Thoracic aorta (tissue), 2 donors: ENCODE results near the gene BARX2. TPM values are rescaled to one million over a fixed set of nuclear protein-coding genes. Genes with fewer than 3 reads are reported as not detected.

Source experiments
- ATAC-seq: fragments of 150-250 bp; one replicate; pipeline ENCODE4 v1.8.0; 2017; ENCODE audit warnings: low read depth; ENCODE audit not compliant: insufficient number of reproducible peaks, low FRiP score
- DNase-seq: peaks from one replicate; pipeline ENCODE4 v3.0.0-alpha.2; 2020; ENCODE audit warnings: low spot score
- H3K27ac ChIP-seq, 2 donors: fragments of 200-600 bp; sonication (generic); 1 replicate in 1 of 2; 2 replicates in 1 of 2; pipeline ENCODE4 v1.5.1; 2016; ENCODE audit warnings: mild to moderate bottlenecking in 2 of 2, moderate library complexity in 2 of 2
- H3K27me3 ChIP-seq: fragments of 200-600 bp; sonication (generic); replicated peaks from 2 replicates; pipeline ENCODE4 v1.6.0; 2016; ENCODE audit warnings: mild to moderate bottlenecking; ENCODE audit not compliant: insufficient read depth
- H3K36me3 ChIP-seq: fragments of 200-600 bp; sonication (generic); one replicate; pipeline ENCODE4 v1.5.1; 2016
- H3K4me1 ChIP-seq, 2 donors: fragments of 200-600 bp; sonication (generic); 1 replicate in 1 of 2; 2 replicates in 1 of 2; pipeline versions ENCODE4 v1.5.1 to v1.6.0; 2016; ENCODE audit warnings: low read depth in 2 of 2, mild to moderate bottlenecking in 1 of 2; ENCODE audit not compliant: control insufficient read depth in 1 of 2
- H3K4me3 ChIP-seq: fragments of 200-600 bp; sonication (generic); 2 replicates; pipeline ENCODE4 v1.5.1; 2016; ENCODE audit warnings: mild to moderate bottlenecking
- H3K9me3 ChIP-seq: fragments of 200-600 bp; sonication (generic); 2 replicates; pipeline ENCODE4 v1.5.1; 2016
- total RNA-seq, 2 donors: library from RNA; depleted of rRNA; stranded (reverse); fragments of >200 nt; gene quantifications; one replicate each; pipeline versions ENCODE4 v1.1.0 to v1.2.3, GENCODE V29; 2016
- TF ChIP-seq, protein P1 (sequence below): fragments of 200-600 bp; sonication (generic); IDR thresholded peaks from one replicate; pipeline ENCODE4 v1.5.1; 2019; ENCODE audit warnings: antibody characterized with exemption

Gene BARX2
- total RNA-seq, 2 donors from 2014 or later = not detected

DNA sequence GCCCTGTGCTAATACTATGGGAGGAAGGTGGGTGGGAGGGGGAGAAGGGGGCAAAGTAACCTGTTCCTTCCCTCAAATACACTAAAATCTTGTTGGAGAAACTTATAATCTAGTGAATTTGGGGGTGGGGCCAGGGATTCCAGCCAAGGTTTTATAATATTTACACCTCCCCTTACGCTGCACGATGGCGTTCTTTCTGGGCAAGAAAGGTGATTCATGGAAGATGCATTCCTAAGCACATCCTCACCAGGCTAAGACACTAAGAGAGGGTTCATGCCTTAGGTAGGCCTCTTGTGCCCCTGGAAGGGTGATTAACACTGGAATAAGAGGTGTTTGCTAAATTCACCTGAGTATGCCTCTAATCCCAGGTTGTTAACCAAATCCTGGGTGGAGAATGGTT is 82.6 kb downstream of the BARX2 start:
- Histone ChIP-seq H3K36me3 (no peaks in the 10 kb centered on the region), H3K4me1 (no peaks in the 10 kb centered on the region), H3K9me3 (no peaks in the 10 kb centered on the region), H3K27me3 (no peaks in the 10 kb centered on the region), H3K27ac (no peak overlapping the region), H3K4me3 (no peak overlapping the region)
- no peak for DNase-seq
- TF ChIP-seq, protein P1, sequence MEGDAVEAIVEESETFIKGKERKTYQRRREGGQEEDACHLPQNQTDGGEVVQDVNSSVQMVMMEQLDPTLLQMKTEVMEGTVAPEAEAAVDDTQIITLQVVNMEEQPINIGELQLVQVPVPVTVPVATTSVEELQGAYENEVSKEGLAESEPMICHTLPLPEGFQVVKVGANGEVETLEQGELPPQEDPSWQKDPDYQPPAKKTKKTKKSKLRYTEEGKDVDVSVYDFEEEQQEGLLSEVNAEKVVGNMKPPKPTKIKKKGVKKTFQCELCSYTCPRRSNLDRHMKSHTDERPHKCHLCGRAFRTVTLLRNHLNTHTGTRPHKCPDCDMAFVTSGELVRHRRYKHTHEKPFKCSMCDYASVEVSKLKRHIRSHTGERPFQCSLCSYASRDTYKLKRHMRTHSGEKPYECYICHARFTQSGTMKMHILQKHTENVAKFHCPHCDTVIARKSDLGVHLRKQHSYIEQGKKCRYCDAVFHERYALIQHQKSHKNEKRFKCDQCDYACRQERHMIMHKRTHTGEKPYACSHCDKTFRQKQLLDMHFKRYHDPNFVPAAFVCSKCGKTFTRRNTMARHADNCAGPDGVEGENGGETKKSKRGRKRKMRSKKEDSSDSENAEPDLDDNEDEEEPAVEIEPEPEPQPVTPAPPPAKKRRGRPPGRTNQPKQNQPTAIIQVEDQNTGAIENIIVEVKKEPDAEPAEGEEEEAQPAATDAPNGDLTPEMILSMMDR = no peak
- ATAC-seq = no peak

GRCh38 chr11:129458756-129459535 is 83.3 kb downstream of the BARX2 start:
- DNase-seq (no peak), ATAC-seq (no peak)
- Histone ChIP-seq H3K36me3 (no peaks in the 10 kb centered on the region), H3K27ac (no peak overlapping the region), H3K4me1 (no peaks in the 10 kb centered on the region), H3K4me3 (no peak overlapping the region), H3K27me3 (no peaks in the 10 kb centered on the region), H3K9me3 (no peaks in the 10 kb centered on the region)
- TF ChIP-seq, protein P1 = no peak

- TF ChIP-seq, protein P1 = no peak
- Histone ChIP-seq H3K27ac (no peak overlapping the region), H3K36me3 (no peaks in the 10 kb centered on the region), H3K4me1 (no peaks in the 10 kb centered on the region), H3K27me3 (no peaks in the 10 kb centered on the region), H3K4me3 (no peak overlapping the region), H3K9me3 (no peaks in the 10 kb centered on the region)
- DNase-seq (no peak), ATAC-seq (no peak)
Observed at GRCh38 chr11:129460714-129461113, 85.1 kb downstream of the BARX2 start.

- no peaks in the 10 kb centered on the region for H3K27me3 ChIP-seq
- no peak overlapping the region for H3K4me3 ChIP-seq
- ATAC-seq (no peak), DNase-seq (no peak)
- TF ChIP-seq, protein P1 = no peak
- no peaks in the 10 kb centered on the region for H3K9me3 ChIP-seq
- H3K4me1 ChIP-seq = no peaks in the 10 kb centered on the region
- no peak overlapping the region for H3K27ac ChIP-seq
- H3K36me3 ChIP-seq = no peaks in the 10 kb centered on the region
Observed at GRCh38 chr11:129484068-129484467, 108.4 kb downstream of the BARX2 start.

DNA sequence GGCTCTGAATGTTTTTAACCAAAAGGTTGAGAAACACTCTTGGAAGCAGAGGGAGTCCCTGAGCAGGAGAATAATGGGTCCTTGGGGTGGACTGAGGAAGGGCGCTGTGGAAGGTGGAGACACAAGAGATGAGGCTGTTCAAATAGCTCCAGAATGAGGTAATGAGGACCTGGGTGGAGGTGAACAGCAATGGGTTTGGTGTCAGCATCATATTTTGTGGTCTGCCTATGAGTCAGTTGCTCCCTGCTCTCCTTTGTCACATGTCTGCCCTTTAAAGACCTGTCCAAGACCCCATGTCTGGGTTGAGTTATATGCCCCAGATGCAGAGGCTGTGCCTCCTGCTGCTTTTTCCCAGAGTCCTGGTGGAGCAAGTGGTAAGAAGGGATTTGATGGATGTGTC is 113.6 kb downstream of the BARX2 start:
- no peak overlapping the region for H3K4me3 ChIP-seq
- ATAC-seq (no peak), DNase-seq (no peak)
- no peaks in the 10 kb centered on the region for H3K36me3 ChIP-seq
- no peaks in the 10 kb centered on the region for H3K9me3 ChIP-seq
- no peaks in the 10 kb centered on the region for H3K27me3 ChIP-seq
- H3K4me1 ChIP-seq = no peaks in the 10 kb centered on the region
- no peak overlapping the region for H3K27ac ChIP-seq
- TF ChIP-seq, protein P1 = no peak
